Epithelial cell of prostate (primary cell): Measurements from ENCODE around the gene RPP14.

Source experiments
- DNase-seq: peaks from one replicate; pipeline ENCODE4 v3.0.0-alpha.2; 2011; ENCODE audit warnings: low read depth, low spot score
- H3K27ac ChIP-seq: fragments of 450-650 bp; 2 replicates; pipeline ENCODE4 v1.5.1; 2017; ENCODE audit warnings: mild to moderate bottlenecking

The RPP14 gene

DNA sequence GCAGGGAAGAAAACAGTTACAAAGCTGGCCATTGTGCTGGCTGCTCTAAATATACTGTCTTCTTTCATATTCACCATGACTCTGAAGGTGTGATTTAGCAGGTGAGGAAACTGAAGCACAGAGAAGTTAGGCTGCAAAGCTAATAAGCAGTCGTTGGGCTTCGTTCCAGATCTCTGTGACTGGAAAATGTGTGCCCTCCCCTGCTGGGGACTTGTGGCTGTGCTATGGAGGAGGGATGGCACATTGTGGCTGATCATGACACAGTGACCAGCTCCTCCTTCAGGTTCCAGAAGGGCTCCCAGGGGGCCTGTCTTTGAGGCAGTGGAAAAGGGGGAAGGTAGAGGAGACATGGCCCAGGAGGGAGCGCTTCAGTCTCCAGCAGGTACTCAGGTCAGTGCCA lies 45.9 kb downstream of the RPP14 start:
- DNase-seq = no peak
- no peak overlapping the region for H3K27ac ChIP-seq

DNA sequence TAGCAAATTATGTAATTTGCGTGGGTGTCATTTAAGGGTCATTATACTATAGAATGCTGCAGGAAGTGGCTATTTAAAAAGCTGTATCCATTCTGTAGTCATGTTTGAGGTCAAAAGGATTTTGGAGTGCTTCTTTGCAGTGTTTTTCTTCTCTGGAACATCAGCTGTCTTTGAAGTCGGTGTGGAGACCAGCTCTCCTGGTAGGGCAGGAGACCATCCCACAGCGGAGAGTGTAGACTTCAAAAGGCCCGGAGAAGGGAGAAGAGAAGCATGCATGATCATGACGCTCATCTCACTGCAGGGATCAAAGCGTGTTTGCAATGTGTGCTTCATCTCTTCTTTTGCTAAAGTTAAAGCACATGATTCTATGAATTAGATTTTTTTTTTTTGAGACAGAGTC lies 46.6 kb downstream of the RPP14 start:
- DNase-seq = no peak
- H3K27ac ChIP-seq = no peak overlapping the region

DNA sequence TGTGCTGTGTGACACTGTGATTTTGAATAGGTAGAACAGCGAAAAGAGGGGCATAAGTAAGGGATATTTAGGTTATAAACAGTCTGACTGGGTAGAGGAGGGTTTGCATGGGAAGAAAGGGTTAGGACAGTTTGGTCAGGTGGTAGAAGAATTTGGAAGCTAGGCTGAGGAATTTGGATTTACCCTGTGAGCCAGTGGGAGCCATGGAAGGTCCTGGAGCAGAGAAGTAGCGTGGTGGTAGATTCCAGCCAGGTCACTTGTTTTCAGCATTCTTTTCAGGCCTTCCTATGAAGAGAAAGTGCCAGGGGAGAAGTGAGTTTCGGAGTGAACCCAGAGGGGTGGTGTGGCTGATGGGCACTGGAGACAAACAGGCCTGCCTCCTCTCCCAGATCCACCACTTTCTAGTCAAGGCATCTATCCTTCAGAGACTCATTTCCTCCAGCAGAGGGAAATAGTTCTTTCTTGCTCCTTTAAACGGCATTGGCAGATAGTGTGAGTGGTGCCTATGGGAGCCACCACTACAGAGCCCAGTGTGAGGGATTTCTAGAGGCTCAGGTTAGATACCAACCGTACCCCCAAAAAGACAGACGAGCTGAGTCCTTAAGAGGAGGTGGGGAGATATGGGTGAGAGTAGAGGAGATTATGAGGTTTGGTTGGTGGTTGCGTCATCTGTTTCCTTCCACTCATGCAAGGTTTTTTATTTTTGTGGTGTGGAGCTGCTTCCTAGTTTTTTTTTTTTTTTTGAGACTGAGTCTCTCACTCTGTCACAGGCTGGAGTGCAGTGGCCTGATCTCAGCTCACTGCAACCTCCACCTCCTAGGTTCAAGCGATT lies 47.9 kb downstream of the RPP14 start:
- no peak for DNase-seq
- no peak overlapping the region for H3K27ac ChIP-seq

DNA sequence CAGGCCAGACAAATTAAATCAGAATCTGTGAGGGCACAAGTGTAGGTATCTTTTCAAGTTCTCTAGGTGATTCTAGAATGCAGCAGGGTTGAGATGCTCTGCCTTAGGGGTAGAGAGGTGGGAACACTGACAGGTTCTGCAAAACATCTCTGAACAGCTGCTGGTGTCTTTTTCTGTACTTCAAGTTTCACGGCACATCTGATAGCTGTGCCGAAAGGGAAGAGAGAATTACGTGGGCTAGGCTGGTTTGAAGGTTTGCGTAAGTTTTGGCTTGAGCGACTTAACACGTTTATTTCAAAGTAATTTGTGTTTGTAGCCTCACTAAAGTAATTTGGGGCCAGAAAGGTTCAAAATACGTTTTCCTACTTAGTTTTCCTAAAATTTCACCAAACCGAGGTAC lies 49.1 kb downstream of the RPP14 start:
- no peak overlapping the region for H3K27ac ChIP-seq
- DNase-seq = no peak

DNA sequence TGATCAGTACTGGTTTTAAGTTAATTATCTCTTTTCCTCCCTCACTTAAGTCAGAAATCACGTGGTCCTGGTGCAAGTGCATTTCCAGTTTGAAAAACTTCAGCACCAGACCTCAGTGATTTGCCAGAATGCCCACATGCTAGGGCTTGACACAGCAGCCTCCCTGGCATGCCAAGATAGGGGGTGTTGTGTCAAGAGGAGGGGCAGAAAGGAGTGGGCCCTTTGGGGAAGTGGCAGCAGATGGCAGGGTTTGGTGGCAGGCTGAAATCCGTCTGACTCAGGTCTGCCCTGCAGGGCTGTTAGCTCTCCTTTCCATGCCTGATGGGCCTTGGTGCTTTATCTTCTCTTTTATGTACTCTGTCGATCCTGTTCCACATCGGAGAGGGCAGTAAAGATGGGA lies 50.0 kb downstream of the RPP14 start:
- H3K27ac ChIP-seq = no peak overlapping the region

DNA sequence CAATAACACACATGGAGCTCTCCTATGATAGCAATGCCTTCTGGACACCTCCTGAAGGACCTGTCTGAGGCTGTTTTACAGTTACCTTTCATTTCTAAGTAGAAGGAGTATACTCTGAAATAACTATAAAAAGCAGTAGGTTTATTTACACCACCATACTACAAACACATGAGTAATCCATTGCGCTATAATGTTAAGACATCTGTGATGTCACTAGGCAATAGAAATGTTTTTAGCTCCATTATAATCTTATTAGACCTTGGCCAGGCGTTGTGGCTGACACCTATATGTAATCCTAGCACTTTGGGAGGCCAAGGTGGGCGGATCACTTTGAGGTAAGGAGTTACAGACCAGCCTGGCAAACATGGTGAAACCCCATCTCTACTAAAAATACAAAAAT lies 51.4 kb downstream of the RPP14 start:
- no peak overlapping the region for H3K27ac ChIP-seq
- no peak for DNase-seq

More for the DNA sequence above, 50.0 kb downstream of the RPP14 start:
- DNase-seq = no peak

DNA sequence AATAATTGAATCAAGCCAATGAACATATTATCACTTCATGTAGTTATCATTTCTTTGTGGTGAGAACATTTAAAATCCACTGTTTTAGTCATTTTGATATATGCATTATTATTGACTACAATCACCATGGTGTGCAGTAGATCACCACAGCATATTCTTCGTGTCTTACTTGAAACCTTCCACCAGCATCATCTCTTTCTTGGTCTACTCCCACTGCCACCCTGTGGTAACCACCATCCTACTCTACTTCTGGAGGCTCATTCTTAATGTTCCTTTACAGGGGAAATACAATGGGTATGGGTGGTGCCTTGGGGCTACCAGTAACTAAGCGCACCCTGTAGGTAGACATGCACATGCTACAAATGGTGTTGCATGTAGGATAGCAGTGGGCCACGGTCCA lies 52.0 kb downstream of the RPP14 start:
- no peak for DNase-seq
- no peak overlapping the region for H3K27ac ChIP-seq

DNA sequence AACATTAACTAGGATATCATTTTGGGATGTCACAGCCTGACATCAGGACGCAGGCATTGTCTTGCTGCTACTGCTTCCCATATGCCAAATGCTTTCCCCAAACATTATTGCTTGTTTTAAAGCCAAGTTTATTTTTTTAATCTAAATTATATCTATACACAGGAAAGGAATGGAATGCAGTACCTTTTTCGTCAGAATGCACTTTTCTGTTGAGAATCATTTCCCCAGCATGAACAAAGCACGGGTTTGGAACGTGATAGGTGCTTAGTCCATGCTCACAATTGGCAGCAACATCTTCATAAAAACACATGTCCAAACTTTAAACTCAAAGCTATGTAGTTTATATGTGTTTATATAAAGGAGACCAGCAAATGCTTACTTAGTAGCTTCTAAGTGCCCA lies 52.8 kb downstream of the RPP14 start:
- no peak for DNase-seq
- H3K27ac ChIP-seq = no peak overlapping the region

DNA sequence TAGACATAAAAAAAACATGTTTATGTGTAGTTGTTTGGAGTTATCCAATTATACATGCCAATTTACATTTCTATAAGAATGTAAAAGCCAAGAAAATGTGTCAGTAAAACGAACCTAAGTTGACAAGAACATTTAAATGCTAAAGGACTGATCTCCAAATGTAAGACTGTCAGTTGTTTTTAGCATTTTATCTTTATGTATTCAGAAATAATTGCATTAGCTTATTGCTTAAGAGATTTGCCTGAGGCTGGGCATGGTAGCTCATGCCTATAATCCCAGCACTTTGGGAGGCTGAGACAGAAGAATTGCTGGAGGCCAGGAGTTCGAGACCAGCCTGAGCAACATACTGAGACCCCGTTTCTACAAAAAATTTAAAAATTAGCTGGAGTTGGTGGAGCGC lies 53.6 kb downstream of the RPP14 start:
- no peak overlapping the region for H3K27ac ChIP-seq
- no peak for DNase-seq

DNA sequence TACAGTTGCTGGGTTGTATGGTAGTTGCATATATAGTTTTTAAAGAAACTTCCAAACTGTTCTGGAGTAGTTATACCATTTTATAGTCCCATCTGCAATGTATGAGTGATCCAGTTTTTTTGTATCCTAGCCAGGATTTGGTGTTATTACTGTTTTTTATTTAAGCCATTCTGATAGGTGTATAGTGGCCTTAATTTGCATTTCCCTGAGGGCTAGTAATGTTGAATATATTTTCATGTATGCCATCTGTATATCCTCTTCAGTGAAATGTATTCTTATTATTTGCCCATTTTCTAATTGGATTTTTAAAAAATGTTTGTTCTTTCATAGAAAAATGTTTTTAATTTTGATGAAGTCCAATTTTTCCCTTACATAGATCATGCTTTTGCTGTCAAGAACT lies 55.8 kb downstream of the RPP14 start:
- H3K27ac ChIP-seq = no peak overlapping the region

DNA sequence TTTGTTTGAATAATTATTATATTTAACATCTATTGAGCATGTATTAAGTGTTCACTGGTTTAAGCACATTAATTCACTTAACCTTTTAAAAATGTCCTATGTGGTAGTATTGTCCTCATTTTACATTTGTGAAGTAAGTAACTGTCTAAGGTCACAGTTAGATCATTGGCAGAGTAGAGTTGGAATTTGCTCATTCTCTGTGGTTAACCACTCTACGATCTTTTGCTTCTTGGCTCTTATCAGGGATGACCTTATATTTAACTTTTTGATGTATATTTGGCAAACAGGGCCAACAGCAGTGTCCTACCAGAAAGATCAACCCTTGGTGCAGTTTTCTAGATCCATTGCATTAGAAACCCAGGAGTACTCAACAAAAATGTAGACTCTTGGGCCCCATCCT lies 60.7 kb downstream of the RPP14 start:
- DNase-seq = no peak
- H3K27ac ChIP-seq = no peak overlapping the region

More for the DNA sequence above, 55.8 kb downstream of the RPP14 start:
- DNase-seq = no peak

DNA sequence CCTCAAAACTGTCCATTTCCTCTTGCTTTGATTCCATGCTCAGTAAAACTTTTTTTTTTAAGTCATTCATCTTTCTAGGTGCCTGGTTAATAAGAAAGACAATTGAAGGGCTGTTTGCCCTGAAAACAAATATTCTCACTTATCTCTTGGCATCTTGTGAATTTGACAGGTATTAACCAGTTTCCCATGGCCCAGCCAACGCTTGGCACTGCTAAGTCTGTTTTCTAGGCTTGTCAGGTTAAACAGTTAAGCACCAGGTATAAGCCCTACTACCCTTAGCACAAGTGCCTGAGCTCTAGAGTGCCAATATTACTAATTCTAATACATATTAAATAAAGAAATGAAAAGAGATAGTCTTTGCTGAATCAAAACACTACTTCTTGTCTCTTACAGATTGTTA lies 63.0 kb downstream of the RPP14 start:
- no peak overlapping the region for H3K27ac ChIP-seq
- DNase-seq = no peak
